IgD-negative memory B cell (primary cell): ENCODE results near the gene ERVFRD-1. TPM values are rescaled to one million over a fixed set of nuclear protein-coding genes. Genes with fewer than 3 reads are reported as not detected.
A peak's percentile ranks its signal among the peaks of the same experiment; 100 is the strongest.
"Not testable (repeated sequence)": the region's sequence is repeated elsewhere in the genome, so short reads cannot be mapped to it uniquely, and the experiment has no call there.

ENCODE experiments used
- H3K27ac Mint-ChIP-seq, 3 donors: one replicate each; pipeline ENCODE4 v1.8.0; 2020 to 2022; ENCODE audit warnings: mild to moderate bottlenecking in 3 of 3, mixed read lengths in 3 of 3, moderate library complexity in 1 of 3
- H3K27me3 Mint-ChIP-seq: one replicate; pipeline ENCODE4 v1.8.0; 2021; ENCODE audit warnings: mixed read lengths
- H3K36me3 Mint-ChIP-seq: one replicate; pipeline ENCODE4 v1.8.0; 2020; ENCODE audit warnings: mild to moderate bottlenecking, mixed read lengths
- H3K4me1 Mint-ChIP-seq, 3 donors: one replicate each; pipeline ENCODE4 v1.8.0; 2020 to 2022; ENCODE audit warnings: mixed read lengths in 3 of 3, mild to moderate bottlenecking in 1 of 3
- H3K4me3 Mint-ChIP-seq, 4 donors: one replicate each; pipeline ENCODE4 v1.8.0; 2020 to 2022; ENCODE audit warnings: mild to moderate bottlenecking in 4 of 4, mixed read lengths in 4 of 4, moderate library complexity in 3 of 4
- H3K9me3 Mint-ChIP-seq, 3 donors: one replicate each; pipeline ENCODE4 v1.8.0; 2020 to 2021; ENCODE audit warnings: mixed read lengths in 3 of 3, mild to moderate bottlenecking in 1 of 3
- polyA plus RNA-seq: library from polyadenylated mRNA; unstranded; fragments of 300-500 nt; fragmentation: Illumina TruSeq; gene quantifications from one replicate; pipeline ENCODE4 v1.2.3, GENCODE V29; 2021

Gene ERVFRD-1
- polyA plus RNA-seq, 1 donor from 2014 or later = not detected

- H3K27ac Mint-ChIP-seq = no peak overlapping the region
- H3K9me3 Mint-ChIP-seq = no peaks in the 10 kb centered on the region
- H3K4me1 Mint-ChIP-seq = peaks cover 6 to 11% (median 7%) of the 10 kb centered on the region in 3 donors
- no peaks in the 10 kb centered on the region for H3K27me3 Mint-ChIP-seq
- H3K4me3 Mint-ChIP-seq = no peak overlapping the region
- H3K36me3 Mint-ChIP-seq = peaks cover 3% of the 10 kb centered on the region
Measured at GRCh38 chr6:11139051-11139960, 27.8 kb upstream of the ERVFRD-1 start.

- Mint-ChIP-seq H3K27ac (no peak overlapping the region), H3K4me3 (no peak overlapping the region), H3K4me1 (peaks cover 7 to 13% (median 7%) of the 10 kb centered on the region in 3 donors), H3K27me3 (no peaks in the 10 kb centered on the region), H3K9me3 (no peaks in the 10 kb centered on the region), H3K36me3 (peaks cover 1% of the 10 kb centered on the region)
Measured at GRCh38 chr6:11136809-11137208, 25.3 kb upstream of the ERVFRD-1 start.

GRCh38 chr6:11133281-11133680, 21.8 kb upstream of the ERVFRD-1 start:
- Mint-ChIP-seq H3K4me3 (no peak overlapping the region), H3K36me3 (peaks cover 3% of the 10 kb centered on the region), H3K27me3 (no peaks in the 10 kb centered on the region), H3K9me3 (no peaks in the 10 kb centered on the region), H3K4me1 (peaks cover 7 to 18% (median 12%) of the 10 kb centered on the region in 3 donors), H3K27ac (no peak overlapping the region)

- Mint-ChIP-seq H3K4me3 (no peak overlapping the region), H3K9me3 (no peaks in the 10 kb centered on the region), H3K27me3 (no peaks in the 10 kb centered on the region), H3K4me1 (peaks cover 7 to 18% (median 12%) of the 10 kb centered on the region in 3 donors), H3K27ac (no peak overlapping the region), H3K36me3 (peaks cover 3% of the 10 kb centered on the region)
Measured at GRCh38 chr6:11132194-11132888, 20.8 kb upstream of the ERVFRD-1 start.

- H3K27ac Mint-ChIP-seq = no peak overlapping the region
- no peak overlapping the region for H3K4me3 Mint-ChIP-seq
- peaks cover 11 to 22% (median 12%) of the 10 kb centered on the region in 3 donors for H3K4me1 Mint-ChIP-seq
- no peaks in the 10 kb centered on the region for H3K27me3 Mint-ChIP-seq
- H3K36me3 Mint-ChIP-seq = peaks cover 7% of the 10 kb centered on the region
- H3K9me3 Mint-ChIP-seq = no peaks in the 10 kb centered on the region
Measured at GRCh38 chr6:11130605-11131004, 19.1 kb upstream of the ERVFRD-1 start.

GRCh38 chr6:11129908-11130565, 18.5 kb upstream of the ERVFRD-1 start:
- no peaks in the 10 kb centered on the region for H3K27me3 Mint-ChIP-seq
- H3K9me3 Mint-ChIP-seq = no peaks in the 10 kb centered on the region
- peaks cover 11 to 22% (median 12%) of the 10 kb centered on the region in 3 donors for H3K4me1 Mint-ChIP-seq
- no peak overlapping the region for H3K27ac Mint-ChIP-seq
- H3K36me3 Mint-ChIP-seq = peaks cover 6% of the 10 kb centered on the region
- H3K4me3 Mint-ChIP-seq = no peak overlapping the region

GRCh38 chr6:11128608-11129007, 17.1 kb upstream of the ERVFRD-1 start:
- H3K27me3 Mint-ChIP-seq = no peaks in the 10 kb centered on the region
- H3K9me3 Mint-ChIP-seq = no peaks in the 10 kb centered on the region
- H3K4me3 Mint-ChIP-seq = no peak overlapping the region
- peaks cover 6% of the 10 kb centered on the region for H3K36me3 Mint-ChIP-seq
- peaks cover 9 to 17% (median 11%) of the 10 kb centered on the region in 3 donors for H3K4me1 Mint-ChIP-seq
- H3K27ac Mint-ChIP-seq = no peak overlapping the region

GRCh38 chr6:11126876-11127275, 15.4 kb upstream of the ERVFRD-1 start:
- Mint-ChIP-seq H3K27me3 (no peaks in the 10 kb centered on the region), H3K4me1 (peaks cover 9 to 18% (median 11%) of the 10 kb centered on the region in 3 donors), H3K4me3 (no peak overlapping the region), H3K9me3 (no peaks in the 10 kb centered on the region), H3K27ac (no peak overlapping the region), H3K36me3 (peaks cover 6% of the 10 kb centered on the region)

- Mint-ChIP-seq H3K4me3 (peak overlapping the region in 1 of 4 donors; percentile 13), H3K27ac (no peak overlapping the region), H3K9me3 (no peaks in the 10 kb centered on the region), H3K36me3 (peaks cover 5% of the 10 kb centered on the region), H3K27me3 (no peaks in the 10 kb centered on the region), H3K4me1 (peaks cover 6 to 16% (median 13%) of the 10 kb centered on the region in 3 donors)
Measured at GRCh38 chr6:11123978-11124377, 12.5 kb upstream of the ERVFRD-1 start.

- no peak overlapping the region for H3K27ac Mint-ChIP-seq
- H3K36me3 Mint-ChIP-seq = peaks cover 7% of the 10 kb centered on the region
- H3K9me3 Mint-ChIP-seq = no peaks in the 10 kb centered on the region
- no peak overlapping the region for H3K4me3 Mint-ChIP-seq
- H3K27me3 Mint-ChIP-seq = no peaks in the 10 kb centered on the region
- peaks cover 4 to 16% (median 13%) of the 10 kb centered on the region in 3 donors for H3K4me1 Mint-ChIP-seq
Measured at GRCh38 chr6:11122380-11122779, 10.9 kb upstream of the ERVFRD-1 start.

- Mint-ChIP-seq H3K4me3 (no peak overlapping the region), H3K36me3 (peaks cover 7% of the 10 kb centered on the region), H3K27ac (no peak overlapping the region), H3K4me1 (peaks cover 4 to 16% (median 13%) of the 10 kb centered on the region in 3 donors), H3K27me3 (no peaks in the 10 kb centered on the region), H3K9me3 (no peaks in the 10 kb centered on the region)
Measured at GRCh38 chr6:11121851-11122250, 10.3 kb upstream of the ERVFRD-1 start.

- peaks cover 2% of the 10 kb centered on the region for H3K36me3 Mint-ChIP-seq
- H3K27me3 Mint-ChIP-seq = no peaks in the 10 kb centered on the region
- H3K9me3 Mint-ChIP-seq = no peaks in the 10 kb centered on the region
- no peak overlapping the region for H3K27ac Mint-ChIP-seq
- H3K4me3 Mint-ChIP-seq = no peak overlapping the region
- peaks cover 2 to 23% (median 11%) of the 10 kb centered on the region in 3 donors for H3K4me1 Mint-ChIP-seq
Measured at GRCh38 chr6:11120271-11121005, 8.9 kb upstream of the ERVFRD-1 start.

- peaks cover 2 to 18% (median 11%) of the 10 kb centered on the region in 3 donors for H3K4me1 Mint-ChIP-seq
- not testable (repeated sequence) for H3K27me3 Mint-ChIP-seq, H3K4me3 Mint-ChIP-seq, H3K36me3 Mint-ChIP-seq, H3K27ac Mint-ChIP-seq, H3K9me3 Mint-ChIP-seq
Measured at GRCh38 chr6:11115808-11116536, 4.4 kb upstream of the ERVFRD-1 start.

- Mint-ChIP-seq H3K9me3 (no peaks in the 10 kb centered on the region), H3K36me3 (peaks cover 3% of the 10 kb centered on the region), H3K27ac (no peak overlapping the region), H3K27me3 (no peaks in the 10 kb centered on the region), H3K4me3 (no peak overlapping the region), H3K4me1 (peaks cover 3 to 9% (median 7%) of the 10 kb centered on the region in 3 donors)
Measured at GRCh38 chr6:11113038-11113437, 1.5 kb upstream of the ERVFRD-1 start.
